NB4 (cell line): ENCODE measurements around the gene CREB3L1.

Experiments used
- DNase-seq: peaks from one replicate; pipeline ENCODE4 v3.0.0; 2010; ENCODE audit warnings: low read depth
- H3K4me3 ChIP-seq: one replicate; pipeline ENCODE4 v1.5.1; 2011; ENCODE audit warnings: mild to moderate bottlenecking, low read depth, low read length, moderate library complexity
- MYC ChIP-seq: IDR thresholded peaks from 2 replicates; pipeline ENCODE4 v1.6.1; 2011; ENCODE audit warnings: low read depth, low read length
- POLR2A ChIP-seq: IDR thresholded peaks from 2 replicates; pipeline ENCODE4 v1.6.1; 2011; ENCODE audit warnings: mild to moderate bottlenecking; ENCODE audit not compliant: insufficient read length; ENCODE audit errors: extremely low read depth
- TF ChIP-seq, protein P1 (sequence below): IDR thresholded peaks from 2 replicates; pipeline ENCODE4 v1.6.1; 2011; ENCODE audit warnings: low read depth, low read length
- TF ChIP-seq, protein P2 (sequence below): IDR thresholded peaks from one replicate; pipeline ENCODE4 v1.5.1; 2012; ENCODE audit warnings: low read depth, low read length

Gene CREB3L1

DNA sequence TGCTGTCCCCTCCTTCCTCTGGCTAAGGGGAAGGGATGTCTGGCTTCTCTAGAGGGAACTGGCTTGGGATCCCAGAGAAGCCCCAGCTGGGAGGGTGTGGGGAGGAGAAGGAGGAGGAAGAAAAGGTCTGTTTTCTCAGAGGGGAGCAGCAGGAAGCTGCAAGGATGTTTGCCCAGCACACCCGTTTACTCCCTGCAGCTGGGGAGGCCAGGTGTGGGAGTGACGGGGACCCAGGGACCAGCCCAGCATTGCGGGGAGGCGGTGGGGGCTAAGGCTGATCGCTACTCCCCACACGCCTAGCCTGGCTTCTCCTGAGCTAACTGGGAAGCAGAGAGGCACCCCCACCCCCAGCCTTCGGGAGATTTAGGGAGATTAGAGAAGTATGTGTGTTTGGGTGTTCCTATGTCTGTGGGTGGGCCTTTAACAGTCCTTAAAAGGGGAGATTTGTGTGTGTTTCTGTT, 3.9 kb downstream of the CREB3L1 start:
- H3K4me3 ChIP-seq: no peak overlapping the region
- TF ChIP-seq, protein P1, sequence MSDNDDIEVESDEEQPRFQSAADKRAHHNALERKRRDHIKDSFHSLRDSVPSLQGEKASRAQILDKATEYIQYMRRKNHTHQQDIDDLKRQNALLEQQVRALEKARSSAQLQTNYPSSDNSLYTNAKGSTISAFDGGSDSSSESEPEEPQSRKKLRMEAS: no peak
- no peak for TF ChIP-seq POLR2A
- TF ChIP-seq, protein P2, sequence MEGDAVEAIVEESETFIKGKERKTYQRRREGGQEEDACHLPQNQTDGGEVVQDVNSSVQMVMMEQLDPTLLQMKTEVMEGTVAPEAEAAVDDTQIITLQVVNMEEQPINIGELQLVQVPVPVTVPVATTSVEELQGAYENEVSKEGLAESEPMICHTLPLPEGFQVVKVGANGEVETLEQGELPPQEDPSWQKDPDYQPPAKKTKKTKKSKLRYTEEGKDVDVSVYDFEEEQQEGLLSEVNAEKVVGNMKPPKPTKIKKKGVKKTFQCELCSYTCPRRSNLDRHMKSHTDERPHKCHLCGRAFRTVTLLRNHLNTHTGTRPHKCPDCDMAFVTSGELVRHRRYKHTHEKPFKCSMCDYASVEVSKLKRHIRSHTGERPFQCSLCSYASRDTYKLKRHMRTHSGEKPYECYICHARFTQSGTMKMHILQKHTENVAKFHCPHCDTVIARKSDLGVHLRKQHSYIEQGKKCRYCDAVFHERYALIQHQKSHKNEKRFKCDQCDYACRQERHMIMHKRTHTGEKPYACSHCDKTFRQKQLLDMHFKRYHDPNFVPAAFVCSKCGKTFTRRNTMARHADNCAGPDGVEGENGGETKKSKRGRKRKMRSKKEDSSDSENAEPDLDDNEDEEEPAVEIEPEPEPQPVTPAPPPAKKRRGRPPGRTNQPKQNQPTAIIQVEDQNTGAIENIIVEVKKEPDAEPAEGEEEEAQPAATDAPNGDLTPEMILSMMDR: no peak
- TF ChIP-seq MYC: no peak
- peak; percentile 38 for DNase-seq

DNA sequence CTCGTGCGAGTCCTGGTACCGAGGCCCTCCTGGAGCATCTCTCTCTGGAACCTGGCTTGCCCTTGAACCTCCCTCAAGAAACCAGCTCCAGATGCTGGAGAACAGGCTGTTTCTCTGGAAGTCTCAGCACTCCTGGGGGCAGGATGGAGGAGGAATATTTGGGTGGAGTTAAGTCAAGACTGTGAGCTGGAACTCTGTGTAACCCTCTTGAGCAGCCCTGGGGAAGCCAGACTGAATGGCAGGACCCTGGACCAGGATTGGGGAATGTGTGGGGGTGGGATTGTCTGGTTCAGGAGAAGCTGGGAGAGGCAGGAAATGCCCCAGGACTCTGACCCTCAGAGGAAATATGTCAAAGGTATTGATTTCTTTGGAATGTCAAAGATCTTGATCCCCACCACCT, 7.7 kb downstream of the CREB3L1 start:
- H3K4me3 ChIP-seq: no peak overlapping the region
- TF ChIP-seq, protein P2: no peak
- TF ChIP-seq, protein P1: no peak
- TF ChIP-seq MYC: no peak
- no peak for TF ChIP-seq POLR2A
- no peak for DNase-seq

DNA sequence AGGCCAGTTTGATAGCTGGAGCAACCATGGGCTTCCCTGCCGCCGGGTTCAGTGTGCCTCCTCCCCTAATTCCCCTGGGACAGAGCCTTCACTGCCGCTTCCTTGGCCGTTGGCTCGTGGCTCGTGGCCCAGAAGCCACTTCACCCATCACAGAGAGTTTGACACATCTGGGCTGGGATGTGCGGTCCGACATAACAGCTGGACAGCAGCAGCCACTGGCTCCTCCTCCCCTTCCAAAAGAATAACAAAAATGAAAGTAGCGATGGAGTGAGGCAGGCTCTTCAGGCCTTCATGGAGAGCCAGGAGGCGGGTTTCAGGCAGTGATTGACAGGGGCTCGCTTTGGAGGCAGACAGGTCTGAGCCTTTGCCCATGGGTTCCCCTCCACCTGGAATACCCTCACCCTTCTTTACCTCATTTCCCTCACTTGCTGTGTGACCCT, 8.2 kb downstream of the CREB3L1 start:
- DNase-seq: no peak
- no peak overlapping the region for H3K4me3 ChIP-seq
- TF ChIP-seq MYC (no peak), POLR2A (no peak)
- TF ChIP-seq, protein P2: no peak
- TF ChIP-seq, protein P1: no peak

DNA sequence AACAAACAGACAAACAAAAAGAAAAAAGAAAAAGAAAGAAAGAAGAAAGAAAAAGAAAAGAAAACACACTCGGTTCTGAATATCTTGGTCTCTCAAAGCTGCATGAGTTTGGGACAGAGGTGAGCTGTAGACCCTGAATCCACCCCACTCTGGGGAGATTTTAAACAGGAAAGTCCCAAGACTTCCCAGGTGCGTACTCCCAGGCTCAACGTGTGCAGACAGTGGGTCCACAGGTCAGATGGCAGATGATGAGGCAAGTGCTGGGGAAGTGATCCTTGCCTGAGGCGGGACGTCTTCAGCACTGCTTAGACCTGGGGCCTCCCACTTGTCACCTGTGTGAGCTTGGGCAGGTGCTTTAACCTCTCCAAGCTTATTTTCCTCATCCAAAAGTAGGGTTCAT, 9.3 kb downstream of the CREB3L1 start:
- DNase-seq: no peak
- TF ChIP-seq MYC: no peak
- TF ChIP-seq POLR2A: no peak
- TF ChIP-seq, protein P1: no peak
- TF ChIP-seq, protein P2: no peak
- H3K4me3 ChIP-seq: no peak overlapping the region

DNA sequence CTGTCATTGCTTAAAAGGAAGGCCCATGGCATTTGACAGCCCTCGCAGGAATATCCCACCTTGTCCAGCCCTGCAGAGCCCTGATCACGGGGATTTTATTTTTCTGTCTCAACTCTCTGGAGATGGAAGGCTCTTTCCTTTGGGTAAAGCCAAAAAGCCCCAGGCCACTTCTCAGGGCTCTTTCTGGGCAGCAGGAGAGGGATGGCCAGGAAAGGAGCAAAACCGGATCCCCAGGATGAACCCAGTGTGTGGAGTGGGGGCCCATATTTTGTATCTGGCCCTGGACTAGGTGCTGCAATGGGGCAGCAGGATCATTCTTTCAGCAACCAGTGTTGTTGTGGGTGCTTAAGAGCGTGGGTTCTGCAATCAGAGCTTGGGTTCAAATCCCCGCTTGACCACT, 11.0 kb downstream of the CREB3L1 start:
- TF ChIP-seq, protein P2: no peak
- no peak for TF ChIP-seq POLR2A
- TF ChIP-seq, protein P1: no peak
- TF ChIP-seq MYC: no peak
- no peak overlapping the region for H3K4me3 ChIP-seq
- DNase-seq: no peak

DNA sequence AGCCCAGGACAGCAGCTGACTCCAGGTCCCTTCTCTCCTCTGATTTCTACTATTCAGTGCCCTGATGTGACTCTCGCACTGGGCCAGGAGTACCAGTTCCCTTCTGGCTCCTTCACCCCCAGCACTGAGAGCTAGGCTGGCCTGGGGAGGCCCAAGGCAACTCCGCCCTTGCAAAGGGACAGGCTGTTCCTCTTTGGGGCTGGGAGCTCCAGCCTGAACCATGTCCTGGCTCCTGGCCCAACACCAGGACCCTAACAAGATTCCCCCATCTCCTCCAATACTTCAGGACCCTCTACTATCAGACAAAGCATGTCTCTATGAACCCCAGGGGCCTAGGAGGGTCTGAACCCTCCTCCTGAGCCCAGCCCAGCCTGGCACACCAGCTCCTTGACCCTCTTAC, 12.5 kb downstream of the CREB3L1 start:
- no peak for DNase-seq
- TF ChIP-seq, protein P1: no peak
- TF ChIP-seq, protein P2: no peak
- TF ChIP-seq MYC: no peak
- TF ChIP-seq POLR2A: no peak
- H3K4me3 ChIP-seq: no peak overlapping the region
